BLaER1 (cell line): Measurements from ENCODE around the gene ATP6V1F.

ENCODE experiments used
- H3K27ac ChIP-seq: shearing (Covaris generic); formaldehyde crosslinking; 2 replicates; pipeline ENCODE4 v1.8.1; 2022
- H3K27me3 ChIP-seq: shearing (Covaris generic); formaldehyde crosslinking; 2 replicates; pipeline ENCODE4 v1.8.1; 2022
- H3K36me3 ChIP-seq: shearing (Covaris generic); formaldehyde crosslinking; 2 replicates; pipeline ENCODE4 v1.8.1; 2022
- H3K4me1 ChIP-seq: shearing (Covaris generic); formaldehyde crosslinking; 2 replicates; pipeline ENCODE4 v1.8.1; 2022
- H3K4me2 ChIP-seq: shearing (Covaris generic); formaldehyde crosslinking; 2 replicates; pipeline ENCODE4 v1.8.1; 2022
- H3K4me3 ChIP-seq: shearing (Covaris generic); formaldehyde crosslinking; 2 replicates; pipeline ENCODE4 v1.8.1; 2022
- H3K9ac ChIP-seq: shearing (Covaris generic); formaldehyde crosslinking; 2 replicates; pipeline ENCODE4 v1.8.1; 2022
- H3K9me3 ChIP-seq: shearing (Covaris generic); formaldehyde crosslinking; 2 replicates; pipeline ENCODE4 v1.8.1; 2022
- H4K20me1 ChIP-seq: shearing (Covaris generic); formaldehyde crosslinking; 2 replicates; pipeline ENCODE4 v1.8.1; 2022
- Cebpa-rat ChIP-seq: shearing (Covaris generic); IDR thresholded peaks from 2 replicates; pipeline ENCODE4 v1.8.1; 2022

ATP6V1F gene

GRCh38 chr7:128848289-128849155 is 14.1 kb upstream of the ATP6V1F start:
- no peaks in the 10 kb centered on the region; the same call in 1 of the 2 replicates for H3K36me3 ChIP-seq
- H3K27me3 ChIP-seq, result no peaks in the 10 kb centered on the region
- H4K20me1 ChIP-seq, result no peaks in the 10 kb centered on the region
- no peak overlapping the region for H3K4me2 ChIP-seq
- no peak overlapping the region for H3K9ac ChIP-seq
- no peaks in the 10 kb centered on the region for H3K9me3 ChIP-seq
- H3K27ac ChIP-seq, result no peak overlapping the region
- H3K4me3 ChIP-seq, result no peak overlapping the region
- TF ChIP-seq Cebpa-rat, result no peak
- H3K4me1 ChIP-seq, result no peaks in the 10 kb centered on the region

GRCh38 chr7:128849156-128849515 is 13.5 kb upstream of the ATP6V1F start:
- H3K4me2 ChIP-seq, result no peak overlapping the region
- H3K4me3 ChIP-seq, result no peak overlapping the region
- no peaks in the 10 kb centered on the region for H3K4me1 ChIP-seq
- no peak overlapping the region for H3K27ac ChIP-seq
- H3K36me3 ChIP-seq, result no peaks in the 10 kb centered on the region; the same call in 1 of the 2 replicates
- no peak overlapping the region for H3K9ac ChIP-seq
- H4K20me1 ChIP-seq, result no peaks in the 10 kb centered on the region
- H3K9me3 ChIP-seq, result no peaks in the 10 kb centered on the region
- no peak for TF ChIP-seq Cebpa-rat
- H3K27me3 ChIP-seq, result no peaks in the 10 kb centered on the region

- no peak overlapping the region for H3K4me3 ChIP-seq
- TF ChIP-seq Cebpa-rat, result no peak
- no peaks in the 10 kb centered on the region; the same call in 1 of the 2 replicates for H3K36me3 ChIP-seq
- H3K4me1 ChIP-seq, result no peaks in the 10 kb centered on the region
- no peak overlapping the region for H3K27ac ChIP-seq
- no peaks in the 10 kb centered on the region for H3K9me3 ChIP-seq
- H3K27me3 ChIP-seq, result no peaks in the 10 kb centered on the region
- H4K20me1 ChIP-seq, result no peaks in the 10 kb centered on the region
- H3K4me2 ChIP-seq, result no peak overlapping the region
- no peak overlapping the region for H3K9ac ChIP-seq
Observed at GRCh38 chr7:128849804-128850490, 12.7 kb upstream of the ATP6V1F start.

GRCh38 chr7:128852537-128853254 is 10.0 kb upstream of the ATP6V1F start:
- Histone ChIP-seq H3K4me1 (0 out of 2 replicates have a peak, but pooled peaks cover 6% of the 10 kb centered on the region), H4K20me1 (no peaks in the 10 kb centered on the region), H3K27me3 (no peaks in the 10 kb centered on the region), H3K36me3 (no peaks in the 10 kb centered on the region; the same call in 1 of the 2 replicates), H3K27ac (no peak overlapping the region), H3K9me3 (no peaks in the 10 kb centered on the region), H3K4me3 (no peak overlapping the region), H3K4me2 (no peak overlapping the region), H3K9ac (no peak overlapping the region)
- no peak for TF ChIP-seq Cebpa-rat

GRCh38 chr7:128853799-128854198 is 8.9 kb upstream of the ATP6V1F start:
- Histone ChIP-seq H4K20me1 (no peaks in the 10 kb centered on the region), H3K36me3 (no peaks in the 10 kb centered on the region; the same call in 1 of the 2 replicates), H3K4me1 (peaks cover 10% of the 10 kb centered on the region), H3K9me3 (no peaks in the 10 kb centered on the region), H3K4me3 (no peak overlapping the region), H3K27me3 (no peaks in the 10 kb centered on the region), H3K9ac (no peak overlapping the region), H3K4me2 (no peak overlapping the region), H3K27ac (no peak overlapping the region)
- no peak for TF ChIP-seq Cebpa-rat

GRCh38 chr7:128854396-128854795 is 8.3 kb upstream of the ATP6V1F start:
- Histone ChIP-seq H3K4me3 (no peak overlapping the region), H3K27ac (no peak overlapping the region), H3K4me2 (no peak overlapping the region), H4K20me1 (no peaks in the 10 kb centered on the region), H3K9me3 (no peaks in the 10 kb centered on the region), H3K27me3 (no peaks in the 10 kb centered on the region), H3K36me3 (no peaks in the 10 kb centered on the region; the same call in 1 of the 2 replicates), H3K4me1 (peaks cover 16% of the 10 kb centered on the region), H3K9ac (no peak overlapping the region)
- TF ChIP-seq Cebpa-rat, result no peak

GRCh38 chr7:128855559-128855958 is 7.1 kb upstream of the ATP6V1F start:
- no peak for TF ChIP-seq Cebpa-rat
- no peak overlapping the region for H3K4me3 ChIP-seq
- no peaks in the 10 kb centered on the region for H3K9me3 ChIP-seq
- H3K9ac ChIP-seq, result no peak overlapping the region
- H3K4me1 ChIP-seq, result peaks cover 28% of the 10 kb centered on the region
- no peaks in the 10 kb centered on the region for H3K36me3 ChIP-seq
- no peaks in the 10 kb centered on the region for H3K27me3 ChIP-seq
- no peak overlapping the region for H3K27ac ChIP-seq
- no peaks in the 10 kb centered on the region for H4K20me1 ChIP-seq
- H3K4me2 ChIP-seq, result no peak overlapping the region

GRCh38 chr7:128856001-128856718 is 6.5 kb upstream of the ATP6V1F start:
- no peaks in the 10 kb centered on the region for H4K20me1 ChIP-seq
- H3K9ac ChIP-seq, result no peak overlapping the region

More at GRCh38 chr7:128856001-128856718, 6.5 kb upstream of the ATP6V1F start:
- Histone ChIP-seq H3K9me3 (no peaks in the 10 kb centered on the region), H3K4me1 (peaks cover 29% of the 10 kb centered on the region), H3K27ac (no peak overlapping the region), H3K36me3 (no peaks in the 10 kb centered on the region), H3K4me3 (no peak overlapping the region), H3K27me3 (no peaks in the 10 kb centered on the region), H3K4me2 (no peak overlapping the region)
- TF ChIP-seq Cebpa-rat, result no peak
